IMR-90 (cell line): ENCODE data around the gene OR4S2.

Source experiments
- BHLHE40 ChIP-seq: fragments of 150-350 bp; IDR thresholded peaks from 2 replicates; pipeline ENCODE4 v1.6.1; 2016; ENCODE audit warnings: mild to moderate bottlenecking, low read depth, low read length
- CHD1 ChIP-seq: IDR thresholded peaks from 2 replicates; pipeline ENCODE4 v1.6.1; 2012; ENCODE audit warnings: low read depth, low read length, improper control_type of control experiment
- FOS ChIP-seq: fragments of 150-350 bp; IDR thresholded peaks from 2 replicates; pipeline ENCODE4 v1.6.1; 2016; ENCODE audit warnings: low read depth, low read length
- MAFK ChIP-seq: IDR thresholded peaks from 2 replicates; pipeline ENCODE4 v1.6.1; 2012; ENCODE audit warnings: low read depth, low read length, improper control_type of control experiment
- MAZ ChIP-seq: IDR thresholded peaks from 2 replicates; pipeline ENCODE4 v1.6.1; 2012; ENCODE audit warnings: low read depth, mild to moderate bottlenecking, low read length, improper control_type of control experiment, moderate library complexity, borderline replicate concordance
- POLR2A ChIP-seq: IDR thresholded peaks from 2 replicates; pipeline ENCODE4 v1.6.1; 2012; ENCODE audit warnings: mild to moderate bottlenecking, low read depth, low read length
- RAD21 ChIP-seq: IDR thresholded peaks from 2 replicates; pipeline ENCODE4 v1.6.1; 2012; ENCODE audit warnings: low read length, improper control_type of control experiment
- SMC3 ChIP-seq: fragments of 150-350 bp; IDR thresholded peaks from 2 replicates; pipeline ENCODE4 v1.6.1; 2016; ENCODE audit warnings: low read depth, mild to moderate bottlenecking, antibody characterized with exemption, low read length, moderate library complexity
- TF ChIP-seq, protein P1 (sequence below): fragments of 150-350 bp; IDR thresholded peaks from 2 replicates; pipeline ENCODE4 v1.6.1; 2017; ENCODE audit warnings: mild to moderate bottlenecking, antibody characterized with exemption, low read length, low read depth
- TF ChIP-seq, protein P2 (sequence below): conservative IDR thresholded peaks from 2 replicates; pipeline ENCODE4 v1.5.1; 2012; ENCODE audit warnings: mild to moderate bottlenecking, low read depth, low read length, improper control_type of control experiment

DNA sequence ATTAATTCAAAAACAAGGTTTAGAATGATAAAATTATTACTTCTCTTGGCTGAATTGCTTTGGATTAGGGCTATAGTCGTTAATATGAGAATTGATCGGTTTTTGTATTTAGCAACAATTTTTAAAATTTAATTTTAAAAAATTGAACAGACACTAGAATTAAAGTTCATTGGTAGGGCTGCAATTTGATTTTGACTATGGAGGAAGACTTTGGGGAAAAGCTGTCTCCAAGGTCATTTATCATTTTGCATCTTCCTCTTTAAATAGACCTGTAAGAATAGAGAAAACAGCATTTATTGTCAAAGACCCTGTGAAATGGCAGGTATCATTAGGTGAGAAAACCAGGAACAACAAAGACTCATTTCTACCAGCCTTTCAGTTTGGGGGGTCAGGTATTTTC, at the start of gene OR4S2:
- TF ChIP-seq, protein P1, sequence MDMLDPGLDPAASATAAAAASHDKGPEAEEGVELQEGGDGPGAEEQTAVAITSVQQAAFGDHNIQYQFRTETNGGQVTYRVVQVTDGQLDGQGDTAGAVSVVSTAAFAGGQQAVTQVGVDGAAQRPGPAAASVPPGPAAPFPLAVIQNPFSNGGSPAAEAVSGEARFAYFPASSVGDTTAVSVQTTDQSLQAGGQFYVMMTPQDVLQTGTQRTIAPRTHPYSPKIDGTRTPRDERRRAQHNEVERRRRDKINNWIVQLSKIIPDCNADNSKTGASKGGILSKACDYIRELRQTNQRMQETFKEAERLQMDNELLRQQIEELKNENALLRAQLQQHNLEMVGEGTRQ = no peak
- TF ChIP-seq POLR2A (no peak), MAFK (no peak), MAZ (no peak), CHD1 (no peak), RAD21 (no peak), BHLHE40 (no peak), SMC3 (no peak), FOS (no peak)
- TF ChIP-seq, protein P2, sequence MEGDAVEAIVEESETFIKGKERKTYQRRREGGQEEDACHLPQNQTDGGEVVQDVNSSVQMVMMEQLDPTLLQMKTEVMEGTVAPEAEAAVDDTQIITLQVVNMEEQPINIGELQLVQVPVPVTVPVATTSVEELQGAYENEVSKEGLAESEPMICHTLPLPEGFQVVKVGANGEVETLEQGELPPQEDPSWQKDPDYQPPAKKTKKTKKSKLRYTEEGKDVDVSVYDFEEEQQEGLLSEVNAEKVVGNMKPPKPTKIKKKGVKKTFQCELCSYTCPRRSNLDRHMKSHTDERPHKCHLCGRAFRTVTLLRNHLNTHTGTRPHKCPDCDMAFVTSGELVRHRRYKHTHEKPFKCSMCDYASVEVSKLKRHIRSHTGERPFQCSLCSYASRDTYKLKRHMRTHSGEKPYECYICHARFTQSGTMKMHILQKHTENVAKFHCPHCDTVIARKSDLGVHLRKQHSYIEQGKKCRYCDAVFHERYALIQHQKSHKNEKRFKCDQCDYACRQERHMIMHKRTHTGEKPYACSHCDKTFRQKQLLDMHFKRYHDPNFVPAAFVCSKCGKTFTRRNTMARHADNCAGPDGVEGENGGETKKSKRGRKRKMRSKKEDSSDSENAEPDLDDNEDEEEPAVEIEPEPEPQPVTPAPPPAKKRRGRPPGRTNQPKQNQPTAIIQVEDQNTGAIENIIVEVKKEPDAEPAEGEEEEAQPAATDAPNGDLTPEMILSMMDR = no peak
